GM12878 (cell line): ENCODE measurements around the gene ADGRD1. TPM values are rescaled to one million over a fixed set of nuclear protein-coding genes. Genes with fewer than 3 reads are reported as not detected.

ENCODE experiments used
- ATAC-seq: fragments of 200-7000 bp; cut with Tn5 transposase; 3 replicates; pipeline ENCODE4 v1.9.1; 2020; ENCODE audit warnings: mild to moderate bottlenecking, moderate library complexity
- BruUV-seq: library from RNA; stranded (reverse); fragments of 400-500 nt; replicated peaks from 2 replicates; lab custom pipeline; 2021; lab: Mats Ljungman, UMichigan
- CTCF ChIA-PET: fragments of 300-600 bp; sonication (Branson Sonifier 250); formaldehyde crosslinking; extraction: SDS; loops from one replicate; lab custom pipeline; 2021; ENCODE audit warnings: inconsistent platforms; lab: Yijun Ruan, JAX
- POLR2A ChIA-PET: fragments of 350-600 bp; formaldehyde crosslinking; extraction: SDS; loops from one replicate; lab custom pipeline; 2021; ENCODE audit warnings: inconsistent platforms; lab: Charles Lee
- RAD21 ChIA-PET: fragments of 300-600 bp; sonication (Branson Sonifier 250); formaldehyde crosslinking; loops from one replicate; lab custom pipeline; 2023; ENCODE audit warnings: antibody characterized with exemption; ENCODE audit not compliant: unreplicated experiment; lab: Charles Lee
- SMC1A ChIA-PET: fragments of 300-600 bp; sonication (Branson Sonifier 250); formaldehyde crosslinking; loops from one replicate; lab custom pipeline; 2023; ENCODE audit not compliant: unreplicated experiment, uncharacterized antibody; lab: Charles Lee
- DNase-seq: peaks from one replicate; pipeline ENCODE4 v3.0.0-alpha.2; 2011; ENCODE audit warnings: low read depth, low spot score
- FAIRE-seq: peaks from 3 replicates; lab custom pipeline; 2011; peaks lifted over from hg19 to GRCh38; lab: Jason Lieb, UNC
- H2AFZ ChIP-seq: 2 replicates; pipeline ENCODE4 v1.6.0; 2011; ENCODE audit warnings: low read depth, low read length, control low read depth; ENCODE audit not compliant: control insufficient read depth
- H3K27ac ChIP-seq: 2 replicates; pipeline ENCODE4 v1.5.1; 2011; ENCODE audit warnings: control low read depth; ENCODE audit not compliant: control insufficient read depth, insufficient read depth
- H3K27me3 ChIP-seq, 2 experiments: replicated peaks in 1 of 2; 2 replicates each; pipeline versions ENCODE4 v1.6.0 to v1.6.1; 2011; ENCODE audit warnings: low read length in 1 of 2; ENCODE audit not compliant: control insufficient read depth in 2 of 2, insufficient read depth in 2 of 2
- H3K36me3 ChIP-seq, 2 experiments: 2 replicates each; pipeline ENCODE4 v1.5.1; 2011; ENCODE audit warnings: low read length in 1 of 2; ENCODE audit not compliant: control insufficient read depth in 2 of 2, insufficient read depth in 2 of 2
- H3K4me1 ChIP-seq: 2 replicates; pipeline ENCODE4 v1.6.1; 2011; ENCODE audit warnings: mild to moderate bottlenecking, low read length, moderate library complexity, mixed read lengths; ENCODE audit not compliant: control insufficient read depth, insufficient read depth
- H3K4me2 ChIP-seq: 2 replicates; pipeline ENCODE4 v1.6.0; 2011; ENCODE audit warnings: control low read depth; ENCODE audit not compliant: control insufficient read depth, insufficient read depth
- H3K4me3 ChIP-seq: fragments of 200-600 bp; sonication (generic); 2 replicates; pipeline ENCODE4 v1.5.1; 2016
- H3K79me2 ChIP-seq: 2 replicates; pipeline ENCODE4 v1.6.0; 2011; ENCODE audit warnings: low read length; ENCODE audit not compliant: control insufficient read depth, insufficient read depth
- H3K9ac ChIP-seq: 2 replicates; pipeline ENCODE4 v1.8.0; 2011; ENCODE audit warnings: low read length, control low read depth, mixed read lengths; ENCODE audit not compliant: control insufficient read depth, insufficient read depth
- H3K9me3 ChIP-seq: replicated peaks from 3 replicates; pipeline ENCODE4 v1.5.1; 2011; ENCODE audit warnings: mild to moderate bottlenecking, low read length; ENCODE audit not compliant: control insufficient read depth, insufficient read depth
- H4K20me1 ChIP-seq: 2 replicates; pipeline ENCODE4 v1.6.0; 2011; ENCODE audit not compliant: control insufficient read depth, insufficient read depth
- BCL3 ChIP-seq: IDR thresholded peaks from 2 replicates; pipeline ENCODE4 v1.6.1; 2011; ENCODE audit warnings: borderline replicate concordance, low read depth, mild to moderate bottlenecking, moderate library complexity, low read length; ENCODE audit not compliant: insufficient read depth, poor library complexity, severe bottlenecking
- ELK1 ChIP-seq: IDR thresholded peaks from 2 replicates; pipeline ENCODE4 v1.6.1; 2012; ENCODE audit warnings: low read depth, low read length, improper control_type of control experiment
- PKNOX1 ChIP-seq: fragments of 450-650 bp; IDR thresholded peaks from 2 replicates; pipeline ENCODE4 v1.6.1; 2016; ENCODE audit warnings: mild to moderate bottlenecking
- POLR2A ChIP-seq: IDR thresholded peaks from 2 replicates; pipeline ENCODE4 v1.6.1; 2011; ENCODE audit warnings: low read depth, mild to moderate bottlenecking, low read length
- WGBS: methylation state at CpG from one replicate; pipeline ENCODE4 v1.1.6; 2016; ENCODE audit warnings: low lambda C conversion rate; ENCODE audit not compliant: insufficient replicate concordance, insufficient coverage; ENCODE audit errors: missing lambda C conversion rate; 5-methylcytosine and 5-hydroxymethylcytosine counted together
- in situ Hi-C: fragments of 300-500 bp; cut with MboI; formaldehyde crosslinking; loops from 9 replicates; pipeline ENCODE4 v1.14.3; 2018; ENCODE audit warnings: mixed read lengths
- intact Hi-C: fragments of 100-400 bp; cut with micrococcal nuclease; formaldehyde crosslinking; loops from one replicate; pipeline ENCODE4 v1.14.2; 2022; ENCODE audit not compliant: unreplicated experiment
- polyA plus RNA-seq, 11 experiments: library from polyadenylated mRNA; depleted of rRNA in 4 of 11; unstranded in 6 of 11; stranded (reverse) in 5 of 11; fragments of >200 nt; fragmentation: Nextera tagmentation in 4 of 11; fragmentation: Illumina TruSeq in 1 of 11; extraction: Ambion mirVana in 4 of 11; extraction: Trizol in 1 of 11; gene quantifications; 1 replicate in 1 of 11; 2 replicates in 10 of 11; pipeline versions ENCODE4 v1.2.1 to v1.2.3, GENCODE V29; 2011 to 2016; ENCODE audit warnings: inconsistent platforms in 2 of 11, missing spikeins in 2 of 11, low read depth in 1 of 11
- total RNA-seq, 4 experiments: library from RNA; depleted of rRNA in 3 of 4; stranded (reverse); fragments of >200 nt in 3 of 4; fragmentation: Illumina TruSeq in 1 of 4; extraction: Trizol in 1 of 4; gene quantifications; 2 replicates each; pipeline versions ENCODE4 v1.2.1 to v1.2.3, GENCODE V29; 2013 to 2021

The ADGRD1 gene
- total and polyA plus RNA-seq, 10 of the 15 experiments (the other 5 are each of a cell fraction or from before 2014, with no cell fraction given), result 0.15 to 12.7 (median 1.2) TPM

GRCh38 chr12:131033886-131034482 is 80.3 kb downstream of the ADGRD1 start (continued):
- no peak for TF ChIP-seq ELK1
- TF ChIP-seq, all 136 proteins: peak for 0

GRCh38 chr12:131034631-131035244 is 81.0 kb downstream of the ADGRD1 start:
- no peak overlapping the region for H3K4me3 ChIP-seq
- H3K27me3 ChIP-seq, result no peaks in the 10 kb centered on the region
- no peak overlapping the region for H3K9ac ChIP-seq
- in situ Hi-C loops, result no loop called here
- no peaks in the 10 kb centered on the region for H3K9me3 ChIP-seq
- RAD21 ChIA-PET, result no interaction called here
- H3K4me2 ChIP-seq, result no peak overlapping the region
- FAIRE-seq (no peak), ATAC-seq (no peak), DNase-seq (no peak)
- no peaks in the 10 kb centered on the region for H3K36me3 ChIP-seq
- intact Hi-C loops, result no loop called here
- CTCF ChIA-PET, result interaction anchor here (0.9 kb wide), 1 partner anchor 164 kb away, joined by 3 read pairs; no protein-coding TSS in a partner anchor
- H3K79me2 ChIP-seq, result no peaks in the 10 kb centered on the region
- SMC1A ChIA-PET, result no interaction called here
- no peaks in the 10 kb centered on the region for H4K20me1 ChIP-seq
- no TSS peak for BruUV-seq
- TF ChIP-seq POLR2A (no peak), PKNOX1 (peak; percentile 49), BCL3 (no peak)
- H2AFZ ChIP-seq, result no peak overlapping the region
- no peak overlapping the region for H3K27ac ChIP-seq
- no peaks in the 10 kb centered on the region for H3K4me1 ChIP-seq
- POLR2A ChIA-PET, result no interaction called here
- WGBS, result 57% methylated on average over 15 of the region's 15 CpGs
